Left ventricle myocardium superior (tissue), 1 donor: ENCODE measurements around the gene ZBTB7C. TPM values are rescaled to one million over a fixed set of nuclear protein-coding genes. Genes with fewer than 3 reads are reported as not detected.

ENCODE experiments used
- ATAC-seq: fragments of 200-7000 bp; cut with Tn5 transposase; one replicate; pipeline ENCODE4 v1.9.1; 2020; ENCODE audit warnings: mild to moderate bottlenecking, moderate library complexity
- DNase-seq: peaks from one replicate; pipeline ENCODE4 v3.0.0-alpha.2; 2020
- intact Hi-C: fragments of 100-400 bp; cut with micrococcal nuclease; formaldehyde crosslinking; loops from one replicate; pipeline ENCODE4 v1.11.0; 2022
- total RNA-seq: library from RNA; stranded (reverse); fragmentation: NEBNext Ultra II Directional; extraction: Animal tissue kit (Norgen Biotek cat#: 25700); gene quantifications from one replicate; pipeline ENCODE4 v1.2.1, GENCODE V29; 2021
- donor health status: DM: no; HTN: yes; CAD: no; lungs with severe emphysema.

The ZBTB7C gene
- total RNA-seq, 1 donor from 2014 or later: 2.1 TPM

DNA sequence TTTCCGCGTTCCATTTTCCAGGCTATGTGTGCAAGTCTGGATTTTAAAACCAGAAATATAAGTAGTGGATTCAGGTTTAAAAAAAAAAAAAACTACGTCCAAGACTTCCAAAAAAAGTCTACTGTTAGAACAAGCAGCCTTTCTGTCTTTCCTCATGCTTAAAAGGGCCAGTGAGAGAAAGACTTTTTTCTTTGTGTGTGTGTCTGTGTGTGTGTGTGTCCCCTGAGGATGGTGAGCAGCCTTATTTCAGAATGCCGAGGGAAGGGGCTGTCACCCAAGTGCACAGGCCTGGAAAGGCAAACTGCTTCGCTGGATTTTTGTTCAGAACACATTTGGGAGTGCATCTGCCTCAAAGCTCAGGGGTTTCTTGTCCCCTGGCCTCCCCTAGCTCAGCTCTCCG lies 98.8 kb downstream of the ZBTB7C start:
- no peak for ATAC-seq
- DNase-seq: no peak
- intact Hi-C loops: no loop called here

DNA sequence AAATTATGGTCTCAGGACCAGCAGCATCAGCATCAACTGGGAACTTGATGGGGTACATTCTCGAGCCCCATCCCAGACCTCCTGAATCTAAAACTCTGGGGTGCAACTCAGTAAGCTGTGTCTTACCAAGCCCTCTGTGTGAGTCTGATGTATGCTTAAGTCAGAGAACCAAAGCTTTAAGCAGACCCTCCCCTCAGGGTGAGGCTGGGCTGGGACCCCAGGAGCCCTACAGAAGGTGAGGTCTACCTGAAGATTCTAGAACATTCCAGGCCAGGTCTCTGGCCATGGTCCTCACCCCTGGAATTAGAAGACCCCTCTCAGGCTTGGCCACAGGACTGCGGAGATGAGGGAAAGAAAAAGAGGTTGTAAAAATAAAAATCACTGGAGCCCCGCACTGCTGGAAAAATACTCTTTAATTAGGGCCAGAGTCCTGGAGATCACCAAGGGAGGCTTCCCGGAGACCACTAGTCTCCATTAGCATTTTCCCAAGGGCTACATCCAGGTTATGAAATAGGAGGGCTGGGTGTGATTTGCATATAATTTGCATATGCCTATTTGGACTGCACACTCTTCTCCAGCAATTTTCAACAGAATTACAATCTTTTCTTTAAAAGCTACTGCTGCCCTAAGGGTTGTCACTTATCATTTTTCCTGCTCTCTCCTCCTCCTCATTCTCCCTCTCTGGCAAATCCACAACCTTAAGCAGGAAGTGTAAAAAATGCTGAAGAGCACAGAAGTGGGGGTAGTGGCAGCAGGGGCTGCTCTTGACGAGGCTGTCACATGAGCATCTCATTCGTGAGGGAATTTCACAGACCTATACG lies 100.2 kb downstream of the ZBTB7C start:
- ATAC-seq (no peak), DNase-seq (no peak)
- intact Hi-C loops: no loop called here

DNA sequence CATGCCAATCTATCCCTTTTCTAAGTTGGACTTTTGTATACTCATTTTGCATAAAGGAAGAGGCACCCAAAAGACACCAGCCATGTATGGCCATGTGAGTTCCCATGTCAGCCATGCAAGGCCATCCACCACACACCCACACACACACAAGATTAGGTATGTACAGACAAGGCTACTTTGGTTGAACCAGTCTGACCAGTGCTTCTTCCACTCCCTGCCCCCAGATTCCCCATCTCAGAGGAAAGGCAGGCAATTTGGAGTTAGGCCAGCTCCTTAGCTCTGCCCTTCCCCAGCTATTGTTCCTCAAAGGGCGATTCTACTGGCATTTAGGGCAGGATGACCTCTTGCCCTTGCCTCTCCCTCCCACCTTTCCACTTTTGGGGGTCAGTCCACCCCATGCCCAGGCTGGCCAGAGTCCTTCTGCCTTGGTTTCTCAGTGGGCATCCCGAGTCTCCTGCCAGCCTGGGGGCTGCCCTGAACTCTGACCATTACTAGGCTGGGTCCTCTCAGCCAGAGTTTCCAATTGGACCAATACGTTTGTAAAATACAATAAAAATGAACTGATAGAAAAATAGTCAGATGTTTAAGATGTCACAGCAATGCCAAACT lies 101.1 kb downstream of the ZBTB7C start:
- no peak for ATAC-seq
- intact Hi-C loops: no loop called here
- no peak for DNase-seq

DNA sequence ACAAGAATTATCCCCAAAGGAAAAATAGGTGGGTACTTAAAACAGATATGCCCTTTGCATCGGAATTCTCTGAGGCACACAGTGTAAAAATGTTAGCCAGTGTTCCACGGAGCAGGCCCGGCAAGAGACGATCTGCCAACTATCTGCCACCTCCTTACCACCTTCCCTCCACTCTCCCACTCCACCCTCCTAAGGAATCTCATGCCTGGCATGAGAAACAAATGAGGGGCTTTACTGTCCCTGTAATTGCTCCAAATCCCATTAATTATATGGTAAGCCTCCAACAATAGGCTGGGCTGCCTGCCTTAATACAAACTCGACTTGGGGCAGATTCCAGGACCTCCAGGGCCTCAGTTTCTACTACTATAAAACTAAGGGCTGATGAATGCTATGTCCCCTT lies 102.3 kb downstream of the ZBTB7C start:
- no peak for DNase-seq
- ATAC-seq: no peak
- intact Hi-C loops: no loop called here

DNA sequence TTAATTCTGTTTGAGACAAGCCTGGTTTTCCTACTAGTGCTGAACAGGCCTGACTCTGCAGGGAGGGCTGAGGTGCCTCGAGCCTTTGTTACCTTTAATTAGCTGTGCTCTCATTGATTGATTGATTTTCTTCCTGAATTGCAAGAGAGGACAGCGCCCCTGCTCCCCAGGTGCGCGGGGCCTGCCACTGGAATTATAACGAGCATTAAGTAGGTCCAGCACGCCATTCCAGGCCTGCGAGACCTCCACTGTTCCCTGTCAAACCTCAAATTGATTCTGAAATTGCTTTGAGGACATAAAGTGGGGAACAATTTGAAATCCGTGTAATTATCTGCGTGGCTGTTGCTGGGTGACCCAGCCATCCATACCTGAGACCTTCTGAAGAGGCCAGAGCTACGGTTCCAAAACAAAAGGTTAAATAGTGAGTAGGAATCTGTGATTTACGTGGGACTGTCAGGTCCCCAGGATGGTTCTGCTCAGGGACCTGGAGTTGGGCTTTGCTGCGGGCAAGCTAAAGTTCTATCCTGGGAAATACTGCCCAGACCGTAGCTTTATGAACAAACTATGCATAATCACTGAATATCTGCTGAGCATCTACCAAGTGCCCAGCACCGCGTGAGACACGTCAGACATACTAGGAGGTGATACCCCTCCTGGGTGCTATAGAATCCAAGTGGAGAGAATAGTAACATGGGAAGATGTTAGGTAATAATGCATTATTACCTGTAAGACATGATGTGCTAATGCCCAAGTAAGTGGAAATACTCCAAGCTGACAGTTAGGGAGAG lies 104.1 kb downstream of the ZBTB7C start:
- DNase-seq (no peak), ATAC-seq (no peak)
- intact Hi-C loops: no loop called here

DNA sequence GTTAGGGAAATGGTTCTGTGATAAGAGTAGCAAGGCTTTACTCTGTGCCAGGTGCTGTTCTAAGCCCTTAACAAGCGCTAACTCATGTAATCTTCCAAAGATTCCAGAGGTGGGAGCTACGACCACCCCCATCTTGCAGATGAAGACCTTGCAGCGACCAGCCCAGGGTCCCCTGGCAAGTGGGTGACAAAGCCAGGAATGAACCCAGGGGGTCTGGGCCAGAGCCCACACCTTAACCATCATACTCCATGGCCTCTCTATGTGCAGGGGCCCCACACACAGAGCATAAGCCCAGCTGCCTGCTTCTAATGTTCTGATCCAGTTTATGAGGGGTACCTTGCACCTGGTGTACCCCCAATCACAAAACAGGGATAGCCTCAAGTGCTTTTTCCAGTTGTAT lies 105.3 kb downstream of the ZBTB7C start:
- DNase-seq (no peak), ATAC-seq (no peak)
- intact Hi-C loops: no loop called here

DNA sequence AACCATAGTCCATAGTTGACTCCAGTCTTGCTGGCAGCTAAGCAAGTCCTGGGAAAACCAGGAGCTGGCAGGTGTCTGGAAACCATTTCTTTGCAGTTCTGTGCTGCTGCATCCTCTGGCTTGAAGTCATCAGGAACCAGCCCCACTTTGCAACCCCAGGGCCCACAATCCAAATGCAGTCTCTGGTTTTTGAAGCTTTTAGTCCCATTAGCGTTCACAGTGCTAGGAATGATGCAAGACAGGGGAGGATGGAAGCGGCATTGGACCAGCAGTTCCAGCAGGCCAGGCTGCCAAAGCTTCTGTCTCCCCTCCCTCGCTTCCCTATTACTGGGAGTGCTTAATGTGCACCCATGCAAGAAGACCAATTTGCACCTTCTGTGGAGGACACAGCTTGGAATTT lies 106.4 kb downstream of the ZBTB7C start:
- intact Hi-C loops: no loop called here
- no peak for DNase-seq

DNA sequence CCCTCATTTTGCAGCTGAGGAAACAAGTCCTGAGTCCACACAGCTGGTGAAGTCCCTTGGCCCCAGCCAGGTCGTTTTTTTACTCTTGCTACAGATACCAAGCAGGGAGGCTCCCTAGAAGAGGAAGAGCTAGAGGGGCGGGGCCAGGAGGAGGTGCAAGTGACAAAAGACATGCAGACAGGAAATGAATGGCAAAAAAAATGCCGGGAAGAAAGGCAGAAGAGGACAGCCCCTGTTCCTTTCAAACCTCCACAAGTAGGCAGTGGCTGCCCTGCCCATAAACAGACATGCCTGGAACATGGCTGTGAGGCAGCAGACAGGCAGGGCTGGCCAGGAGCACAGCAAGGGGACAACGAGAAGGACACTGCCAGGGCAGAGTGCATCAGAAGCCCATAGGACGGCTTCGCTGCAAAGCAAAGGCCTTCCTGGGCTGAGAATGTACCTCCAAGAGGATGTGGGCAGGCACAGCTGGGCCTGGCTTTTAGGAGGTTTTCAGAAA lies 108.7 kb downstream of the ZBTB7C start:
- intact Hi-C loops: no loop called here
- DNase-seq (peak; percentile 58), ATAC-seq (peak; percentile 60)

More for the DNA sequence above, 106.4 kb downstream of the ZBTB7C start:
- no peak for ATAC-seq

DNA sequence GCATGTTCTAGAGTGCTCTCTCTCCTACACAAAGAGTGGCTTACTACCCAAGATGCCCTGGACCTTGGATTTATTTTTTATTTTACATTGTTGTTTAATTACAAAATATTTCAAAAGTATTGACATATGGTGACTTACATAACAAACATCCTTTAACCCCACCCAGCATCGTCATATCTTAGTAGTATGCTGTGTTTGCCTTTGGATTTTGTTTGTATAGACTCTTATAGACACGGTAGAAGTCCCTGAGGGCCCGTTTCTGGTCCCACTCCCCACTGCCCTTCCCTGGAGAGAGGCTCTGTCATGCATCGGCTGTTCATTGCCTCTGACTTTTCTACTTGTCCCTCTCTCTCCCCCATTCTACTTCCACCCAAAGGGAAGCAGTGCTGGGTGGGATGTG lies 112.0 kb downstream of the ZBTB7C start:
- ATAC-seq (no peak), DNase-seq (no peak)
- intact Hi-C loops: no loop called here

DNA sequence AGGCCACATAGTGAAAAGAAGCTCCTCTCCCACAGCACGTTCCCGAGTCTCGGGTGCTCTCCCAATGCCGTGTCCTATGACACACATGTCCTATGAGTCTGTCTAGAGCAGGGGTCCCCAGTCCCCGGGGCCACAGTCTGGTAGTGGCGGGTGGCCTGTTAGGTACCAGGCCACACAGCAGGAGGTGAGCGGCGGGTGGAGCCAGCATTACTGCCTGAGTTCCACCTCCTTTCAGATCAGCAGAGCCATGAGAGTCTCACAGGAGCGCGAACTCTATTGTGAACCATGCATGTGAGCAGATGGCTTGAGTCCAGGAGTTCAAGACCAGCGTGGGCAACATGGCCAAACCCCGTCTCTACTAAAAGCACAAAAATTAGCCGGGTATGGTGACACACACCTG lies 112.6 kb downstream of the ZBTB7C start:
- DNase-seq (no peak), ATAC-seq (no peak)
- intact Hi-C loops: no loop called here

DNA sequence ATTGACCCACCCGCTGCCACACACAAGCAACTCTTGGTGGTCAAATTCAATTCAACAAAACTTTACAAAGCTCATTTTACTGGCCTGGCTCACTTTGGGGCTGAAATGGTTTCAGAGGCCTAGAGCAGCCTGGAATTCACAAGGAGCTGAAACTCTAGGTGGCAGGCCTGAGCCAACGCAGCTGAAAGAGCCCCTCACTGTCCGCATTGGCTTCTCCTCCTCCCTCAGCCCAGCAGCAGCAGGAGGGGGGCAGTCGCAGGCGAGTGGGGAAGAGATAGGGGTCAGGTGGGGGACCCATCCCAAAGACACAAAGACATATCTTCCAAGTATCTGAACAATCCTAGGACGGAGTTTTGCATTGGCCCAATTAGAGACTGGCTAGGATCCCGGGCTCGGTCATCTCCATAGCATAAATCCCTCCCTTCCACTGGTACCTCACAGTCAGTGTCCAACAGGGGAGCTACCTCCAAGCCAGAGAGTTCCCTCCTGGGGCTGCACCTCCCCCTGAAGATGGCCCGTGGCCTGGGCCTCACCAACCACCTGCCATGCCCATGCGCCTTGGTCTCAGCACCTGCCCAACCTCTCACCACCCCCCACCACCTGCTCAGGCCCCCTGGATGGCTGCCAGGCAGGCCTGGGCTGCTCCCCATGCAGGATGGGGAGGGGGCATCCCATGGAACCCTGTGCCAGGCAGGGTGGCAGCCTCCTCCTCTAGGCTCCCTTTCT lies 113.4 kb downstream of the ZBTB7C start:
- DNase-seq (no peak), ATAC-seq (peak; percentile 34)
- intact Hi-C loops: no loop called here

DNA sequence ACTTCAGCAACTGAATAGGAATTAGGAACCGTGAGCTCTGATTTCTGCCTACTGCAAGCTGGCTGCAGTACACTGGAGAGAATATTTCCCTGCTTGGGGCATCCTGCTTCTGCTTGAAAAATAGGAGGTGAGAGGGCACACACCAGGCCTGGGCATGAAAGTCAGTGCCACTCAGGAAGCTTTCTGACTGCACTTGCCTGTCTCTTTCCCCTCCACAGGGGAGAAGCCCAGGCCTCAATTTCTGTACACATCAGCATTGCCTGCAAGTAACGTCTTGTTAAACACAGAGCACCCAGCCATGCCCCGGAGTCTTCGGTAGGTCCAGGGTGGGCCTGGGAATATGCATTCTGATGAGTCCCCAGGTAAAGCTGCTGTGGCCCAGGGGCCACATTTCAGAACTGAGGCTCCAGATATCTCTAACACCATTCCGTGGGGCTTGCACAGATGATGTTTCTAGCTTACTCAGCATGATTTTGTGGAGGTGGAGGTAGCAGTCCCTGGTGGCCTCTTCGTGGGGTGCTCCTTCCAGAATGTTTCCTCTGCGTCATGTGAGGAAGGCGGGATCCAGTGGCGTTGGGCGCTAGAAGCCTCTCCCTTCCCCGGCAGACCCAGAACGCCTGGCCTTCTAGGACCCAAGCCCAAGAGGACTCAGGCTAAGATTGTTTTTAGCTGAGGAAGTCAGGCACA lies 114.1 kb downstream of the ZBTB7C start:
- intact Hi-C loops: no loop called here
- no peak for DNase-seq
- ATAC-seq: no peak

DNA sequence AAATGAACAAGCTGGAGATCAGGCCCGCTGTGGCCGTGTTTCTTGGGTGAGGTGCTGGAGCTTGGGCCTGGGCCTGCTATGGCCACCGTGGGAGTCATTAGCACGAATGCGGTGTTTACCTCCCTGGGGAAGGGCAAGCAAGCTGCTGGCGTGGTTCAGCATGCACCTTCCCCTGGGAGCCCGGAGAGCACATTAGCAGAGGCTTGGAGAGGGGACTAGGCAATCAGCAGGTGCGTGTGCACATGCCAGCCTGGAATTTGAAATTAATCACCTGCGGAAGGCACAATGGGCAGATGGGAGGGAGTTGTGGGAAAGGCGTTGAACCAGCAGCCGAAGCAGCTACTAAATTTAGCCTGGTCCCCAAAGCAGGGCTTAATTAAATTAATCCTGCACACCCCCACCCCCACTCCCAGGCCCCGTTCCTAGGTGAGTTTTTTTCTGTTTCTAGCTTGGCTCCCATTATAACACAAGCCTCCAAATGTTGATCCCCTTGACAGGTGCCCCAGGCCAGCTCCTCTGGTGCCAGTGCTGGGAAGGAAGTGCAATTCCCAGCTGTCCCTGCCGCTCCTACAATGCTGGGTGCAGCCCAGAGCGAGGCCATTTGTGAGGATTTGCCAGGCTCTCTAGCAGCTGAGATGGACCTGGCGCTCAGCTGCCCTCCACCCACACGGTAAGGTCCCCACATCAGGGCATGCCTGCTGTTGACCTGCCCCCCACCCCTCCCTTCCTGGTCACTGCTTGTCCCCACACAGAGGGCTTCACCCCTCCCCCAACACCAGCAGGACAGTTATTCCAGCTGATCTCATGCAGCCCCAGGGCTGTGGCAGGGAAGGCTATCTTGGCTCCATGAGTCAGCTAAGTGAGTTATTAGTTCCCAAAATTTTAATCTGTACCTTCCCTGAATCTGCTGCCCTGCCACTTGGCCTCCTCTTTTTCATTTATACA lies 115.0 kb downstream of the ZBTB7C start:
- DNase-seq (no peak), ATAC-seq (peak; percentile 40)
- intact Hi-C loops: no loop called here

DNA sequence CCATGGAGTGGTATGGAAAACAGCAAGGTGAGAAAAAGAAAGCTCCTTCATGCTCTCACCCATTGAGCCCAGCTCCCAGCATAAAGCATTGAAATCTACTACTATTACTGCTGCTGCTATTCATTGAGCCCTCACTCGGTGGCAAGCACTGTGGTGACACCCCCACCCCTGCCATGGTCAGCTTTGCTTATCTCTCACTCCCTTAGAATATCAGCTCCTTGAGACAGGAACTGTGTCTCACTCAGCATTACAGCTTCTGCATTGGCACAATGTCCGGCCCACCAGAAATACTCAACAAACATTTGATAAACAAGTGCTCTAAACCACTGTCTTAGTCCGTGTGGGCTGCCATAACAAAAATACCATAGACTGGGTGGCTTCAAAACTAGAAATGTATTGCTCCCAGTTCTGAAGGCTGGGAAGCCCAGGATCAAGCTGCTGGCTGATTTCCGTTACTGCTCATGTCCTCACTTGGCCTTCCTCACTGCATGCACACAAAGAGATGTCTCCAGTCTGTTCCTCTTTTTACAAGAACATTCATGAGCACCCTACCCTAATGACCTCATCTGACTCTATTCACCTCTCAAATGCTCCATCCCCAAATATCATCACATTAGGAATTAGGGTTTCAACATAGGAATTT lies 116.3 kb downstream of the ZBTB7C start:
- DNase-seq (no peak), ATAC-seq (peak; percentile 44)
- intact Hi-C loops: no loop called here

DNA sequence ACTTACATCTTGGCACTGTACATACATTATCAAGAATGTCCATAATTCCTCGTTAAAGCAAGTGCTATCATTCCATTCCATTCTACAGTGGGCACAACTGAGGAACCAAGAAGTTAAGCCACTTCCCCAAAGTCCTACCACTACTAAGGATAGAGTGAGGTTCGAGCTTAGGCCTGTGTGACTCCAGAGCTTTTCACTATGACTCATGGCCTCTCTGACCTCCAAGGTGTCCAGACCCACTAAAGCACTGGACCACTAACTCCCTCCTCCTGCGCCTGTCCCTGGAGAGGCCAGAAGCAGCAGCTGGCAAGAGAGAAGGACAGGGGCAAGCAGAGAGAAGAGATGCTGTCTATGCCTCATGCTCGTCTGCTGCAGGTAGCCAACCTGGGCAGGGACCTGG lies 117.0 kb downstream of the ZBTB7C start:
- ATAC-seq (no peak), DNase-seq (no peak)
- intact Hi-C loops: no loop called here

DNA sequence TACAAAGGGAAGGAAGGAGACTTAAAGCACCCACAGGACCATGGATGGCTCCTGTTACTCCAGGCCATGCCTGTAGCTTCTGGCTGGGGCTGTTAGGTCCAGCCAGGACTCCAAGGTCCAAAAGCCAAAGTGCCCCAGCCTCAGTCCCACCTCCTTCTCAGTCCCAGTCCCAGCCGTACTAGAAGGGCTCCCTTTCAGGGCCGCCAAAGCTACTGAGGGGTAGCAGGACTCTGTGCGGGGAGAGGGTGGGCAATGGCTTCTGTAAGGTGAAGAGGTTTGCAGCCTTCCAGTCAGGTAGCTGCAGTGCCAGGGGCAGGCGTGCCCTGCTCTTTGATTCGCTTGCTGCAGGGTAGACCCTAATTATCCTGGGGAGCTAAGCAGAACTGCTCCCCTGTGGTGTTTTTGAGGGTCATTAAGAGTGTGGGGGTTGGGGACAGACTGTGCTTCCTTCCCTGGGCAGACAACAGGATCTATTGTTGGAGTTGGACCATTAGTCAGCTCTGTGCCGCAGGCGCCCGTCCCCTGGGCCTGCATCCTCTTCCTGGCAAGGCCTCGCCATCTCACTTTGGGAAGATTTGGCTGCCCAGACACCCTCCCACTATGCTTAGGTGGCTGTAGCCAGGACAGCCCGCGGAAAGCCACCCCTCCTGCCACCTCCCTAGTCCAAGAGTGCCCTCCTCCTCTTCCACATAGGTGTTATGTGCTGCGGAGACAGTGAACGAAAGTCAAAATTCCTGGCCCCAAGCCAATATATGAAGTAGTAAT lies 118.8 kb downstream of the ZBTB7C start:
- ATAC-seq (no peak), DNase-seq (no peak)
- intact Hi-C loops: no loop called here

DNA sequence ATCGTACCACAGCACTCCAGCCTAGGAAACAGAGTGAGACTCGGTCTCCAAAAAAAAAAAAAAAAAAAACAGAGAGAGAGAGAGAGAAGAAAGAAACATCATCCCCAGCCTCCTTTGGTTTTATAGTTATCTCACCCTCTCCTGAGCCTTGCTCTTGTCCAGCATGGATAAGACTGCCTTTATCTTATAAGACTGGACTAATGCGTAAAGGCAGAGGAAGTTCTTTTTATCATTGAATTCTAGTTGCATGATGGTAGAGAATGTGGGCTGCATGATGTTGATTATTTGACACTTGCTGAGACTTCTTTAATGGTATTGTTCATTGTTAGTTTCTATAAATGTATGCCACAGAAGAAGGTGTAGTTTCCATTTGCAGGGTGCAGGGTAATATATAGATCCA lies 124.4 kb downstream of the ZBTB7C start:
- no peak for ATAC-seq
- intact Hi-C loops: no loop called here
- no peak for DNase-seq
